Mammary microvascular endothelial cell (primary cell): ENCODE results near the gene CBL. TPM values are rescaled to one million over a fixed set of nuclear protein-coding genes. Genes with fewer than 3 reads are reported as not detected.

Experiments
- total RNA-seq: library from RNA; depleted of rRNA; stranded (reverse); fragments of >200 nt; gene quantifications from 2 replicates; pipeline ENCODE4 v1.2.3, GENCODE V29; 2015

CBL gene
- total RNA-seq = 17.1 and 20.5 TPM in 2 replicates

GRCh38 chr11:119205574-119206510, at the start of gene CBL:
Gene CBL, plus strand, starts transcription at chr11:119206339. Its CDS starts 79 bp downstream, at chr11:119206418.

DNA sequence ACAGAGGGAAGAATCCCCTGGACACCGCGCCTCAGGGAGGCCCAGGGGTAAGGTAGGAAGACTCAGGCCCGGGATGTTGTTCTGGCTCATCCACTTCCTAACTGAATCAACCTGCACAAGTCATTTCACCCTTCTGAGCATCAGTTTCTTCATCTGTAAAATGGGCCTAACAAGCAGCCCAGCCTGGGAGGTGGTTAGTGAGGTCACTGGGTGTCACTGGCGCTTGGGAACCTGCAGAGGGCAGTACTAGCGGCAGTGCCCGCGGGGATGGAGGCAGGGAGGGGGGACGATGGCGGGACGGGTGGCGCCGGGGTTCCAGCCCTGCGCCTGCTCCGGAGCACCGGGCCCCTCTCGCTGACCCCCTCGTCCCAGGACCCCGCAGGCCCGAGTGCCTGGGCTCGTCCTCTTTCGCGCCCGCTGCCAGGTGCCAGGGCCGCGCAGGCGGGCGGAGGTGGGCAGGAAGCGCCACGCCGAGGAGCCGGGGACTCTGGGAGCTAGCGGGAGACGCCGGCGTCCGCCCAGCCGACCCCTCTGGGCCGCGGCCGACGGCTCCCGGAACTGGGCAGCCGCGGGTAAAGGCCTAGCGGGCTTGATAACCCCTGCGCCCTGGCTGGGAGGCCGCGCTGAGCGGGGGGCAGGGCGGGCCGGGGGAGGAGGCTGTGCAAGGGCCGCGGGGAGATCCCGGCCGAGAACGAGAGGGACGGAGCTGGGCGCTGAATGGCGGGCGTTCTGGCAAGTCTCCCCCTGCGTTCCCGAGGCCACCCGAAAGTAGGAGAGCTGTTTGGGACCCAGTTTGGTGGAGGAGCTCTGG, 37.5 kb upstream of the CBL start, which contains the start of gene NLRX1:
Gene NLRX1, plus strand, starts transcription at position 255 of the 811 bp plus-strand sequence. CDS start 2,679 bp downstream, outside the sequence.

DNA sequence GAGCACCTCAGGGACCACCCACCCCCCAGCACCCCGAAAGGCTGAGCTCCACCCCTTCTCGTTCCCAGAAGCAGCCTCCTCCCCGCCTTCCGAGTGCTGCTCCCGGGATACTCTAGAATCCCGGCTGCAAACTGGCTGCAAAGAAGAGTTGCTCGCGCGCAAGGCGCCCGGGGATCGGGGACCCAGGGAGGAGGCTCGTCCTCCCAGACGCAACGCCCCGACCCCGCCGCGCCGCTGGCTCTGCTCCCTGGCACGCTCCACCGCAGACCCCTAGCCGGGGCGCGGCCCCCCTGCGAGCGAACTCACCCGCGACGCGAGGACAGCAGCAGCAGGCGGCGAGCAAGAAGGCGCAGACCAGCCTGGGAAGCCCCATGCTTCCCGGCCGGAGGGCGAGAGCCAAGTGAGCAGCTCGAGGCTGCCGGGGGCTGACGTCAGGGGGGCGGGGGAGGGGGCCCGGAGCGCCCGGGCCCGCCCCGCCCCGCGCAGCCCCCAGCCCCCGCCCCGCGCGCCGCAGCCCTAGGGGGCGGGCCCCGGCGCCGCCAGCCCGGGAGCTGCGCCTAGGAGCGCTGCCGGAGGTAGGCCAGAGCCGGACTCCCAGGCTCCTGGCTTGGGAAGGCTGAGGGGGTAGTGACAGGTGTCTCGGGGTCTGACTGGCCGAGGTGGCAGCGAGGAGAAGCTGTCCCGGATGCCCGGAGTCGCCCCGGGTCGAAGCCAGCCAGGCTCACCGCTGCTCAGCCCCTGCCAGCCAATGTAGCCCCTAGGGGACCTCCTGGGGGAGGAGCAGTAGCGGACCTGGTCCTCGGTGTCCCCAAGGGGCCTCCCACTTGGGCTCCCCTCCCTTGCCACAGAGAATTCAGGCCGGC, 110.8 kb downstream of the CBL start, which contains the start of gene MCAM:
Gene MCAM, minus strand, starts transcription at position 402 of the 863 bp plus-strand sequence. Its CDS starts 29 bp downstream, at position 373.

GRCh38 chr11:119334174-119334930, 128.2 kb downstream of the CBL start, which contains the start of gene RNF26:
Gene RNF26, plus strand, starts transcription at chr11:119334527. Its CDS starts 596 bp downstream, at chr11:119335123.

DNA sequence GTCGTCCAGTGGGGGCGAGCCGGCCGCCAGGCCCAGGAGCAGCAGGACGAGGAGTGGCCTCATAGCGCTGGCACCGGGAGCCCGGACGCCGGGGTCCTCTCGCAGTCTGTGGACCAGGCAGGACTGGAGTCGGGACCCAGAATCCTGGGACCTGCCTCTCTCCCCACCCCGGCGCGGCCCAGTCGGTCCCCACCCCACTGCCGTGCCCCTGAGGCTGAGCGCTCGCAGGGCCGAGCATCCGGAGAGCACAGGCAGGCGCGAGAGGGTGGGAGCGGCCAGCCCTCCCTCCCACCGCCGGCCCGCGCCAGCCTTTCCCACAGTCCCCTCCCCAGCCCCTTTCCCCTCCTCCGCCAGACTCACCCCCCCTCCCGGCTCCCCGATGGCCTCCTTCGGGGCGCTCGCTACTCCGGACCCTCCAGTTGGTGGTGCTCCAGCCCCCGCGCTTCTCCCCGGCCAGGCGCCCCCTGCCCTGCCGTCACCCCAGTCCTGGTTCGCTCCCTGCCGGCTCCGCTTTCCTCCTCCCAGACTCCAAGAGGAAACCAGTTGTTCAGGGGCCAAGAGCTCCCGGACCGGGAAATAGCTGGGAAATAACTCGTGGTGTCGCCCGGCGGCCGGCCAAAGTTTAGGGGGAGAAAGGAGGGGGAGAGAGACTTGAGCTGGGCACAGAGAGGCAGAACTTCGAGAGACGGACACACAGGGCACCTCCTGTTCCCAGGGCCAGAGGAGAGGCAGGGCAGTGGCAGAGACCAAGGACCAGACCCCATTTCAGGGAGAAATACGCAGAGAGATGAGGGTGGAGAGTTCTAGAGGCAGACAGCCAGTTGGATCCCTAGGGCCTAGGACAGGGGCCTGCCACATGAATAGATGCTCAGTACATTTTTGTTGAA, 134.4 kb downstream of the CBL start, which contains the start of gene C1QTNF5:
Gene C1QTNF5, minus strand, starts transcription at position 549 of the 887 bp plus-strand sequence. Its CDS starts 486 bp downstream, at position 63.

DNA sequence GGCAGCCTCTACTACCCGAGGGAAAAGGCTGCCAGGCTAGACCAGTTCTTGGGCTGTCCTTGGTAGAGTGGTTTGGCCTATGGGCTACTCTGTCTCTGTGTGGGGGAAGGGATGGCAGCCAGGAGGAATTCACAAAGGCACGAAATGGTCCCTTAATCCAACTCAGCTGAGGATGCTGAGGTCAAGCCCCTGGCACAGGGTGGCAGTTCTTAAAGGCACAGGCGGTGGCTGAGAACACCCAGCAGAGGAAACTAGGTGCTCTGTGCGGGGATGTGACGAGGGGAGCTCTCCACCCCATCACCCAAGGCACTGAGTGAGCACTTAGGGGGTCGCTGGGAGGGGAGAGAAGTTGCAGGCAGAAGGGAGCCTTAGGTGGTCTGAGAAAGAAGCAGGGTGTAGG, 140.5 kb downstream of the CBL start, which contains the start of gene MFRP:
Gene MFRP, minus strand, starts transcription at position 101 of the 400 bp plus-strand sequence. CDS start 192 bp downstream, outside the sequence.

Other genes starting within 250 kb of the CBL start
- not detected in 2 replicates for gene FOXR1, start 234.6 kb upstream of the CBL start, total RNA-seq
- 5.7 and 5.9 TPM in 2 replicates for gene CENATAC, start 208.2 kb upstream of the CBL start, total RNA-seq
- gene RPS25, start 188.0 kb upstream of the CBL start, total RNA-seq = 1,582 and 1,602 TPM in 2 replicates
- 68.0 and 84.3 TPM in 2 replicates for gene TRAPPC4, start 187.6 kb upstream of the CBL start, total RNA-seq
- gene SLC37A4, start 175.5 kb upstream of the CBL start, total RNA-seq = 17.9 and 22.6 TPM in 2 replicates
- 120 and 121 TPM in 2 replicates for gene HYOU1, start 149.1 kb upstream of the CBL start, total RNA-seq
- gene VPS11, start 138.5 kb upstream of the CBL start, total RNA-seq = 25.1 and 25.7 TPM in 2 replicates
- 9.1 and 14.7 TPM in 2 replicates for gene HMBS, start 121.5 kb upstream of the CBL start, total RNA-seq
- gene DPAGT1, start 104.5 kb upstream of the CBL start, total RNA-seq = 31.6 and 44.5 TPM in 2 replicates
- gene C2CD2L, start 99.0 kb upstream of the CBL start, total RNA-seq = 7.3 and 10.4 TPM in 2 replicates
- 8.2 and 15.8 TPM in 2 replicates for gene HINFP, start 84.8 kb upstream of the CBL start, total RNA-seq
- 0.10 TPM in 1 of 2 replicates, not detected in the other for gene ABCG4, start 57.3 kb upstream of the CBL start, total RNA-seq
- 11.9 and 15.1 TPM in 2 replicates for gene NLRX1, start 37.6 kb upstream of the CBL start, total RNA-seq
- gene NHERF4, start 20.9 kb upstream of the CBL start, total RNA-seq = not detected in 2 replicates
- gene MCAM, start 110.8 kb downstream of the CBL start, total RNA-seq = 6,515 and 6,907 TPM in 2 replicates
- 16.2 and 18.1 TPM in 2 replicates for gene RNF26, start 128.2 kb downstream of the CBL start, total RNA-seq
- gene C1QTNF5, start 134.5 kb downstream of the CBL start, total RNA-seq = 82.2 and 90.1 TPM in 2 replicates
- gene MFRP, start 140.4 kb downstream of the CBL start, total RNA-seq = 0.07 TPM in 1 of 2 replicates, not detected in the other
- not detected in 2 replicates for gene USP2, start 175.4 kb downstream of the CBL start, total RNA-seq
- under 0.01 and 0.98 TPM in 2 replicates for gene THY1, start 216.8 kb downstream of the CBL start, total RNA-seq